GM12878 (cell line): Measurements from ENCODE around the gene S100A3.

Experiments
- EZH2 ChIP-seq: IDR thresholded peaks from 2 replicates; pipeline ENCODE4 v1.6.1; 2012; ENCODE audit warnings: low read depth, mild to moderate bottlenecking, control low read depth, inconsistent platforms, low read length, borderline replicate concordance; ENCODE audit not compliant: control insufficient read depth
- ZNF274 ChIP-seq: IDR thresholded peaks from one replicate; pipeline ENCODE4 v1.8.0; 2011; ENCODE audit not compliant: insufficient read length, insufficient read depth

DNA sequence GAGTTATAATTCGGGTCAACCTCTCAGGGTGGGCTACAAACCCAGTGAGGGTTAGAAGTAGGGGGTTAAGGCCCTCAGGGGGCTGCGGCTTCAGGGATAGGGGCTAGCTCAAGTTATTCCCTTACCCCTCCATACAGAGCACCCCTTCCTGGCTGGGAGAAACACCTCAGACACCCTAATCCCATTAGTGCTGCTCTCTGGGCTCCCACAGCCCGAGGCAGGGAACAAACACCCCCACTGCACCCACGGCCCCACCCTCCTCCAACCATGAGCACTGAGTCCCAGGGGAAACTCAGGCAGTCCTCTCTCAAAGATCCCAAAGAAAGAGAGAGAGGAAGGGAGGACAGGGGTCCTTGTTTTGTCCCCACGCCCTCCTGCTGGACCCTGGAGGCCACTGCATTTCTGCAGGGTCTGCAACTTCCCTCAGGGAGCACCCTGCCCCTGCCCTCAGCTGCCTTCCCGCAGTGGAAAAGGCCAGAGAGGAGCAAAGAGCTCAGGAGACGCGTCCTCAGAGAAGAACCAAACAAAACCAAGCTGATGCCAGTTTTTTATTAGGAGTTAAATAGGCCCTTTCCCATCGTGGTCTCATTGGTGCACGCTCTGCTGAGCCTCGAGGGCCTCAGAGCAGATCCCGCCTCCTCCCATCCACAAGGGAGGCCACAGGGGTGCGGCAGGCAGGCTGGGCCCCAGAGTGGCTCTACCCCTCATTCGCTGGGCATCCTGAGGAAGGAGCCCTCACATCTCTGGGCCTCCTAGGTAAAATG, 2.1 kb downstream of the S100A3 start:
- no peak for TF ChIP-seq EZH2
- no peak for TF ChIP-seq ZNF274
